H1 (cell line): ENCODE results near the gene RPL3. TPM values are rescaled to one million over a fixed set of nuclear protein-coding genes. Genes with fewer than 3 reads are reported as not detected.
A peak's percentile ranks its signal among the peaks of the same experiment; 100 is the strongest.

Source experiments
- polyA plus RNA-seq, 7 experiments: library from polyadenylated mRNA; depleted of rRNA in 3 of 7; stranded (reverse) in 5 of 7; unstranded in 2 of 7; fragments of >200 nt in 5 of 7; fragments of 200-250 nt in 2 of 7; gene quantifications; 1 replicate in 5 of 7; 2 replicates in 1 of 7; 4 replicates in 1 of 7; pipeline versions ENCODE4 v1.2.1 to v1.2.3, GENCODE V29; 2011 to 2013; ENCODE audit warnings: missing spikeins in 2 of 7, mixed read lengths in 2 of 7
- small RNA-seq: library from polyadenylated mRNA; stranded (forward); fragments of <200 nt; extraction: miRNeasy Mini kit (QIAGEN cat#:217004); gene quantifications from one replicate; pipeline ENCODE3, GENCODE V24; 2013; ENCODE audit not compliant: insufficient read depth
- total RNA-seq: library from RNA; stranded (reverse); fragmentation: NEBNext Ultra II Directional; extraction: Animal tissue kit (Norgen Biotek cat#: 25700); gene quantifications from 2 replicates; pipeline ENCODE4 v1.2.1, GENCODE V29; 2021

The RPL3 gene
- total and polyA plus RNA-seq, 2 of the 8 experiments (the other 6 are each of a cell fraction or from before 2014, with no cell fraction given) = 2,865 to 5,466 TPM

Small RNAs within 50 kb of the gene (small RNA-seq; reads per million reads assigned to genes)
- gene SNORD43 (not detected), gene SNORD83A (499 reads per million, percentile 99 among the genes with 10 or more reads in this experiment), gene SNORD83B (not detected)

Other genes with a start within 250 kb of the RPL3 start
- 0.94 and 2.0 TPM in 2 replicates for gene APOBEC3G, start 242.3 kb downstream of the RPL3 start, total RNA-seq
- 1.7 and 2.5 TPM in 2 replicates for gene APOBEC3G, start 242.3 kb downstream of the RPL3 start, polyA plus RNA-seq (2011; rRNA removed)
- gene APOBEC3H, start 222.4 kb downstream of the RPL3 start, total RNA-seq = 0.47 and 0.48 TPM in 2 replicates
- gene APOBEC3H, start 222.4 kb downstream of the RPL3 start, polyA plus RNA-seq (2011; rRNA removed) = 0.52 and 0.56 TPM in 2 replicates
- 8.7 TPM in 2 replicates for gene CBX7, start 166.9 kb downstream of the RPL3 start, total RNA-seq
- gene CBX7, start 166.9 kb downstream of the RPL3 start, polyA plus RNA-seq (2011; rRNA removed) = 6.9 and 12.3 TPM in 2 replicates
- gene PDGFB, start 74.6 kb downstream of the RPL3 start, total RNA-seq = 8.5 and 9.6 TPM in 2 replicates
- 3.9 and 5.5 TPM in 2 replicates for gene PDGFB, start 74.6 kb downstream of the RPL3 start, polyA plus RNA-seq (2011; rRNA removed)
- gene SYNGR1, start 30.4 kb upstream of the RPL3 start, total RNA-seq = 32.5 and 32.7 TPM in 2 replicates
- gene SYNGR1, start 30.4 kb upstream of the RPL3 start, polyA plus RNA-seq (2011; rRNA removed) = 84.7 and 98.9 TPM in 2 replicates
- gene TAB1, start 80.2 kb upstream of the RPL3 start, total RNA-seq = 23.1 and 26.1 TPM in 2 replicates
- gene TAB1, start 80.2 kb upstream of the RPL3 start, polyA plus RNA-seq (2011; rRNA removed) = 38.0 and 77.1 TPM in 2 replicates
- 8.5 and 9.2 TPM in 2 replicates for gene MGAT3, start 137.4 kb upstream of the RPL3 start, total RNA-seq
- 4.3 and 6.3 TPM in 2 replicates for gene MGAT3, start 137.4 kb upstream of the RPL3 start, polyA plus RNA-seq (2011; rRNA removed)
- gene MIEF1, start 182.7 kb upstream of the RPL3 start, total RNA-seq = 31.4 and 32.7 TPM in 2 replicates
- 16.8 and 21.0 TPM in 2 replicates for gene MIEF1, start 182.7 kb upstream of the RPL3 start, polyA plus RNA-seq (2011; rRNA removed)
- 543 and 553 TPM in 2 replicates for gene ATF4, start 200.9 kb upstream of the RPL3 start, total RNA-seq
- 685 and 704 TPM in 2 replicates for gene ATF4, start 200.9 kb upstream of the RPL3 start, polyA plus RNA-seq (2011; rRNA removed)
- 77.5 and 77.9 TPM in 2 replicates for gene RPS19BP1, start 213.1 kb upstream of the RPL3 start, total RNA-seq
- gene RPS19BP1, start 213.1 kb upstream of the RPL3 start, polyA plus RNA-seq (2011; rRNA removed) = 97.9 and 120 TPM in 2 replicates